ENCODE data around the gene TMEM19. TPM values are rescaled to one million over a fixed set of nuclear protein-coding genes. Genes with fewer than 3 reads are reported as not detected.

The TMEM19 gene
- 25.9 TPM for polyA plus RNA-seq (2012; ENCODE audit: insufficient read depth, insufficient read length)

DNA sequence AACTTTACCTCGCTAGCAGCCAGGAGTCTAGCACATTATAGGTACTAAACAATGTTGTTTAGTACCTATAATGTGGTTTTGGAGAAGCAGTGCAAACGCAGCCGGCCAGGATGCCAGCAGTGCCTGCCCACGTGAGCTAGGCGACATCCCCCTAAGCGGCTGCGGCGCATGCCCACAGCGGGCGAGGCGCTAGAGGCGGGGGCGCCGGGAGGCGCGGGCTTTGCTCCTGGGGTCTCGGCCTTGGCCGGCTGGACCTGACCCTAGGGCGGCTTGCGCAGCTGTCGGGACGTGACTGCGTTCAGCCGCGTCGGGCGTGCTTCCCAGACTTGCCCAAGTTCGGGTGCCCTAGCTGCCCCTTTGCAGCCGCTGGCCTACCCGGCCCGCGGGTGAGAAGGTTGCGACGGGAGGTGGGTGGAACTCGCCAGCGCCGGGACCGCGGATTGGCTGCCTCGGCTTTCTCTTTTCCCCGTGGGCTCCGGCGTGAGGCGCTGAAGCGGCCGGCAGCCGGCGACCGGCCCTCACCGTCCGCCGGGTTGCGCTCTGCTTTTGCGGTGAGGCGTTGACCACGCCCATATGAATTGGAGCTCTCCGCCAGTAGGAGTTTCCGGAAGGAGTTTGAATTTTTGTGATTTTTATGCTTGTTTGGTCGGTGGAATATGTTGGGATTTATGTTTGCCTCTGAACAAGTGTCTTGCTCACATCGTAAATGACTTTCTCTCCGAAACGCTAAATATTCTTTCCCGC, at the start of gene TMEM19:
TMEM19 (plus strand) TSS at position 169 of the 744 bp plus-strand sequence. CDS start 599 bp downstream, outside the sequence.
- peak; percentile 72 for DNase-seq (ENCODE audit: low read depth, low spot score)
- H3K4me3 ChIP-seq (ENCODE audit: low read length): peak within 1 kb of the TSS; percentile 59

DNA sequence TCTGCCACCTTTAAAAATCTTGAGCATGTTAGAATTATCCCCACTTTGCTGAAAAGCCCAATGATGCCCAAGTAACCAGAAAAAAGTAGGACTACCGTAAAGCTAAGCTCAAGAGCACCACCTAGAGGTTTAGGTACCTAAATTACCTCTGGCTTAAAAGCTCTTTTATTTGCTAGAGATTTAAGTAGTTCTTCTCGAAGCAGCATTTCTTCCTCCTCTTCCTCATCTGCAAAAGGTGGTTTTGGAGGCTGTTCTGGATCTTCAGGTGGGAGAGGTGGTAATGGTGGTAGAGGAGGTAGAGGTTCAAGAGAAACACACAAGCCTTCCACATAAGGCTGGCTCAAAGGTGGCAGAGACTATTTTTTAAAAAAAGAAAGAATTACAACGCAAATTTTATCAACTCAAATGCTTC, 49.2 kb upstream of the TMEM19 start:
- no peak overlapping the region for H3K4me3 ChIP-seq (ENCODE audit: low read length)
- peak; percentile 59 for DNase-seq (ENCODE audit: low read depth, low spot score)

- no peak overlapping the region for H3K4me3 ChIP-seq (ENCODE audit: low read length)
- no peak for DNase-seq (ENCODE audit: low read depth, low spot score)
Measured at GRCh38 chr12:71638499-71638898, 47.4 kb upstream of the TMEM19 start.

DNA sequence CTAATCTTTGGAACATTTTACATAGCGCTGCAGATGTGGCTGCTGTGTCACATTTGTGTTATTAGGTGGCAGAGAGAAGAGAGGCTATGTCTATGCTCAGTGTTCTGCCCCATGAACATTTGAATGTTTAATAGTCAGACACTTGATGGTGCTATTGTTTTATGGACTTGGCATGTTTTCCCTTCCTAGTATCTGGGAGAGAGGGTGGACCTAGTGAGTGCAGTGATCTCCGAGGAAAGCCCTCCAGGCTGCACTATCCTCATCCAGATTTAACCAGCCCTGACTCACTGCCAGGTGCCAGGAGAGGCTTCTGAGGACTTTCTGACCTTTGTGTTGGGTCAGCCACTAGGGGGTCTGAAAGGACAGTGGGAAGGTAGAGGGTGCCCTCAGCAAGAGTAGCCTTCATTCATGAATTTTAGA, 46.5 kb upstream of the TMEM19 start:
- no peak for DNase-seq (ENCODE audit: low read depth, low spot score)
- no peak overlapping the region for H3K4me3 ChIP-seq (ENCODE audit: low read length)

GRCh38 chr12:71640316-71640715, 45.6 kb upstream of the TMEM19 start:
- DNase-seq (ENCODE audit: low read depth, low spot score): no peak
- no peak overlapping the region for H3K4me3 ChIP-seq (ENCODE audit: low read length)

- no peak overlapping the region for H3K4me3 ChIP-seq (ENCODE audit: low read length)
- no peak for DNase-seq (ENCODE audit: low read depth, low spot score)
Measured at GRCh38 chr12:71641390-71641789, 44.5 kb upstream of the TMEM19 start.

DNA sequence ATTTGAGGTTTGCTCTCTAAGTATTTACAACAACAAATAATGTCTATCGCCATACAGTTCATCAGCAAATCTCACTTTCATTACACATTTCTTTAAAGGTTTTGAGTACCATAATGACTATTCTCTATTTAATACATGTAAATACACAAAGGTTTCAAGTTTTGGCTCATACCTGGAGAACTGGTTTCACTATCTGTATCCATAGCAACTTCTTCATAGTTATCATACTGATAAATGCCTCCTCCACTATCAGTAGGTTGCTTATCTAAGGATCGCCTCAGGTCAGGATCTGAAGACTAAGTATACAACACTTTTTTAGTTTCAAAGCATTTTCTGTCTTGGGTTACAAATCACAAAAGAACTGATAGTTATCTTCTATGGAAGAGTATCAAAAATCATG, 43.6 kb upstream of the TMEM19 start:
- no peak overlapping the region for H3K4me3 ChIP-seq (ENCODE audit: low read length)
- no peak for DNase-seq (ENCODE audit: low read depth, low spot score)

DNA sequence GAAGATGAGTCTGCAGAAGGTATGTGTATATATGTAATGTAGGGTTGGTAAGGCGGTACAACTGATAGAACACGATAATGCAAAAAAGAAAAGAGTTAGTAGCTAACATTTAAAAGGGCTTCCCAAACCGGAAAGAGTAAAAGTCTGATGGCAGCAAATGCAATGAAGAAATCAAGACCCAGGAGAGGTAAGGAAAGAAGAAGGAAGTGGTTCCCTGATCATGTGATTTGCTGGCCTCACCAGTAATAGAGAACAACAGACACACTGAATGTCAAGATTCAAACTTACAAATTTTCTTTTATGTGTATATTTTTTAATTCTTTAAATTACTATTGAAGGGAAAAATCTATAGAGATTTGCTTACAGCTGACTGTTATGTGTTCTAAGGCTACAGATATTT, 40.6 kb upstream of the TMEM19 start:
- no peak for DNase-seq (ENCODE audit: low read depth, low spot score)
- no peak overlapping the region for H3K4me3 ChIP-seq (ENCODE audit: low read length)

- no peak overlapping the region for H3K4me3 ChIP-seq (ENCODE audit: low read length)
- no peak for DNase-seq (ENCODE audit: low read depth, low spot score)
Measured at GRCh38 chr12:71646512-71646911, 39.4 kb upstream of the TMEM19 start.

DNA sequence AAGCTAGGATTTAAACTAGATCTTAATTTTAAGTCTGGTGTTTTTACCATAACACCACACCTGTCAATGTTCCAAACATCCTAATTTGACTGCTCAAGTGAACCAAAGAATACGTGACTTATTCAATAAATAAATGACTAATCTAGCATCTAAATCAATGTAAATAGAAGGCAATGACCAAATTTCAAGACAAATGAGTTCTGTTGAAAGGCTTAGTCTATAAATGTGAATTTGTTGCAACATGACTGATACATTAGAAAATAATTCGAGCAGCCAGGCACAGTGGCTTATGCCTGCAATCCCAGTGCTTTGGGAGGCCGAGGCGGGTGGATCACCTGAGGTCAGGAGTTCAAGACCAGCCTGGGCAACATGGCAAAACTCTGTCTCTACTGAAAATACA, 37.3 kb upstream of the TMEM19 start:
- DNase-seq (ENCODE audit: low read depth, low spot score): no peak
- H3K4me3 ChIP-seq (ENCODE audit: low read length): no peak overlapping the region

DNA sequence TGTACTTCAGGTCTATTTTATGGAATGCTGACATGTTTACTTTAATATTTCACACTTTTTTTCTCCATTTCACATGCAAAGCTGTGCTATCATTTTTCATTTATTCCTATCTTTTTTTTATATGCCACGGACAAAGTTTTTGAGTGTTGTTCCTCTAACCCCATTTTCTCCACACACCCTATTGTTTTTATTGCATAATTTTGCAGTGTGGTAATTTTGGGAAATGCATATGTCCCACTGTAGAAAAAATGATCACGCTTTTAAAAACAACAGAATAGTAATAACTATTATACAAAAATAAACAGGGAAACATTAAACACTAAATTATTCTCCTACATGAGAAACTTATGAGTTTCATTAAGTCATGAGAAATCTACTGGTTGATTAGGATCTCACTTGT, 36.5 kb upstream of the TMEM19 start:
- DNase-seq (ENCODE audit: low read depth, low spot score): no peak

DNA sequence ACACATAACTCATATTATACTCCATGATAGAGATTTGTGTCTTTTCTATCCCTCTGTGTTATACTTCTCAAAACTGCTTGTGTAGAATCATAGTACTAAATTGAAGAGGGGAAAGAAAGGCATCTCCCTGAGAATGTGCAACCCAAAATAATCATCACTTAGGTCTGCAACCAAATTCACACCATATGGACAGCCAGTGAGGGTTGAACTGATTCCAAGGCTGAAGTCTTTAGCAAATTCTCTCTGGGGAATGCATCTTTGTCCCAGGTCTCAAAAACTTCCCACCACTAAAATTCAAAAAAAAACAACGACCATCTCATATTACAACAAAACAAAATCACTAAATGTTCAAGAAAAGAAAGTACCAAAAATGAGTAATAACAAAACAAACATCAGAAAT, 33.2 kb upstream of the TMEM19 start:
- no peak for DNase-seq (ENCODE audit: low read depth, low spot score)
- no peak overlapping the region for H3K4me3 ChIP-seq (ENCODE audit: low read length)

More for the DNA sequence above, 36.5 kb upstream of the TMEM19 start:
- H3K4me3 ChIP-seq (ENCODE audit: low read length): no peak overlapping the region

GRCh38 chr12:71653137-71653536, 32.7 kb upstream of the TMEM19 start:
- H3K4me3 ChIP-seq (ENCODE audit: low read length): no peak overlapping the region
- no peak for DNase-seq (ENCODE audit: low read depth, low spot score)

GRCh38 chr12:71654200-71654599, 31.7 kb upstream of the TMEM19 start:
- DNase-seq (ENCODE audit: low read depth, low spot score): no peak
- no peak overlapping the region for H3K4me3 ChIP-seq (ENCODE audit: low read length)

DNA sequence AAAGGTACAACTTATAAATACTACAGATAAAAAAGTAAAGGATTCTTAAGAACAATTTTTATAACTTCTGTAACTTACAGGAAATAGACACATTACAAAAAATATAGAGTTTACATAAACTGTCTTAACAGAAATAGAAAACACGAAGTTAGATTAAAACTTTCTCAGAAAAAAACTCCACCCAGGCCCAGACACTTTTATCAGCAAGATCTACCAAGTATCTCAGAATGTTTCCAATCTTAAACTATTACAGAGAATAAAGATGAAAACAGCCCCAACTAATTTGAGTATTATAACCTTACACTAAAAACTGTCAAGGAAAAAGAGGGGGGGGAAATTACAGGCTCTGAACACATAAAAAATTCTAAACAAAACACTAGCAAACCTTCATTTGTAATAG, 30.4 kb upstream of the TMEM19 start:
- H3K4me3 ChIP-seq (ENCODE audit: low read length): no peak overlapping the region
- no peak for DNase-seq (ENCODE audit: low read depth, low spot score)

DNA sequence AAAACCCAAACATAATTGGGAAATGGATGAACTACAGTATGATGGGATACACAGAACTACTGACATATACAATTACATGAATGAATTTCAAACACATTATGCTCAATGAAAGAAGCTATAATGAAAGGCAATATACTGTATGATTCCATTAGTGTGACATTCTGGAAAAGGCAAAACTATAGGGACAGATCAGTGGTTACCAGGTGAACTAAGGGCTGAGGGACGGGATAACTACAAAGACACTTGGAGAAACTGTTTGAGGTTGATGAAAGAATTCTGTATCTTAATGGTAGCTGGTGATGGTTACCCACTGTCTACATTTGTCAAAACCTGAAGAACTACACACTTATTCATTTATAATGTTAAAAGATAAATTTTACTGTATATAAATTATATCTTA, 30.0 kb upstream of the TMEM19 start:
- no peak for DNase-seq (ENCODE audit: low read depth, low spot score)

DNA sequence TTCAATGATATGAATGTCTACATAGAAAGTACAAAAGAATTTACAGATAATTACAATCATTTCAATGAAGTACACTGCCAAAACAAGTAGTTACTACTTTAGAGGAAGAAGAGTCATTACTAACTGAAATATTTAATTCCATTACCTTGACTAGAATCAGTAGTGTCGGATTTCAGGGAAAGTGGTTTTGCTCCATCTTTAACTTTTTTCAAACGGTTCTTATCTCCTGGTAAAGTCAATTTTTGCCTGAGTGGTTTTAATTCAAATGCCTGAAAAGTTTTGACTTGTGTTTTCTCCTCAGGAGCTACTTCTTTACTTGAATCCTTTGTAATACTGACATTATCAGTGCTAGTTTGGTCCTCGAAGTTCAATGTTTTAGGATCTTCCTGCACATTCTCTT, 29.1 kb upstream of the TMEM19 start:
- no peak for DNase-seq (ENCODE audit: low read depth, low spot score)
- no peak overlapping the region for H3K4me3 ChIP-seq (ENCODE audit: low read length)

More for the DNA sequence above, 30.0 kb upstream of the TMEM19 start:
- no peak overlapping the region for H3K4me3 ChIP-seq (ENCODE audit: low read length)

- peak overlapping the region; percentile 98 for H3K4me3 ChIP-seq (ENCODE audit: low read length)
- DNase-seq (ENCODE audit: low read depth, low spot score): no peak
Measured at GRCh38 chr12:71661977-71662530, 23.8 kb upstream of the TMEM19 start.

DNA sequence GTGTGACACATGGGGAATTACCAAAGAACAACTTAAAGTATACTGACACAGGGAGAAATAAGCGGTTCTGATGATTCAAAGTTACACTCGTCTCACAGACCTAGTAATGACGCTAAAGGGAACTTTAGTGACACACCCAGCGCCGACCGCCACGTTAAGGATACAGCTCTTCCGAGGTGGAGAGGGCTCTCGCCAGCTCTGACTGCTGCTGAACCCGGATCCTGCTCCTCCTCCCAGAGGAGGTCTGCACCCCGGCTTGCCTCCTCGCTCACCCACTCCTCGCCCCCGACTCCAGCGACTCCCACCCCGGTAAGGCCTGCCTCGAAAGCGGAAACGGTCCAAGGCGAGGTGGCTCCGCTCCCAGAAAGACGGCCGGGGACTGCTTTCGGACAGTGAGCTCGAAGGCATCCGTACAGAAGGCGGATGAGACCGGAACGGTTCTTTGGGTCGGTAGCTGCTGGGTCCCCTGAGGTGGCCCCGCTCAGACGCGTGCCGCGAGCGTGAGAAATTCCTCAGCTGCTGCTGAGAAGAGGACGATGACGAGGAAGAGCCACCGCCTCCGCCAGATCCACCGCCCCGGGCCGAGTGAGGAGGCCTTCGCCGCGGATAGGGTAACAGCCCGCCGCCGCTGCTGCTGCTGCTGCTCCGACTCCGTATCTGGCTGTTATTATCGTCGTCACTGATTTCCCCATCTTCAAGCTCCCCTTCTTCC, 22.9 kb upstream of the TMEM19 start:
- peak overlapping the region; percentile 98 for H3K4me3 ChIP-seq (ENCODE audit: low read length)
- no peak for DNase-seq (ENCODE audit: low read depth, low spot score)

All from Jurkat, Clone E6-1 (cell line).